ENCODE measurements around the gene FBLN1. TPM values are rescaled to one million over a fixed set of nuclear protein-coding genes. Genes with fewer than 3 reads are reported as not detected.

Gene FBLN1
- total and polyA plus RNA-seq, 8 donors, result 38.8 to 416 (median 114) TPM

GRCh38 chr22:45483319-45483718, 19.4 kb upstream of the FBLN1 start:
- WGBS, 5 donors, result 74 to 86% (median 83%) methylated on average over 2 of the region's 2 CpGs
- intact Hi-C loops (cut with DNase I; ENCODE audit: low total_unique reads), result no loop called here
- no peaks in the 10 kb centered on the region for H3K9me3 ChIP-seq
- no peaks in the 10 kb centered on the region for H3K4me1 ChIP-seq
- H3K27ac ChIP-seq, result no peak overlapping the region
- DNase-seq, result no peak
- H3K36me3 ChIP-seq, result no peaks in the 10 kb centered on the region
- no peak overlapping the region for H3K4me3 ChIP-seq
- H3K27me3 ChIP-seq, result peaks cover 0 to 7% (median 0%) of the 10 kb centered on the region in 3 donors
- TF ChIP-seq, protein P1, sequence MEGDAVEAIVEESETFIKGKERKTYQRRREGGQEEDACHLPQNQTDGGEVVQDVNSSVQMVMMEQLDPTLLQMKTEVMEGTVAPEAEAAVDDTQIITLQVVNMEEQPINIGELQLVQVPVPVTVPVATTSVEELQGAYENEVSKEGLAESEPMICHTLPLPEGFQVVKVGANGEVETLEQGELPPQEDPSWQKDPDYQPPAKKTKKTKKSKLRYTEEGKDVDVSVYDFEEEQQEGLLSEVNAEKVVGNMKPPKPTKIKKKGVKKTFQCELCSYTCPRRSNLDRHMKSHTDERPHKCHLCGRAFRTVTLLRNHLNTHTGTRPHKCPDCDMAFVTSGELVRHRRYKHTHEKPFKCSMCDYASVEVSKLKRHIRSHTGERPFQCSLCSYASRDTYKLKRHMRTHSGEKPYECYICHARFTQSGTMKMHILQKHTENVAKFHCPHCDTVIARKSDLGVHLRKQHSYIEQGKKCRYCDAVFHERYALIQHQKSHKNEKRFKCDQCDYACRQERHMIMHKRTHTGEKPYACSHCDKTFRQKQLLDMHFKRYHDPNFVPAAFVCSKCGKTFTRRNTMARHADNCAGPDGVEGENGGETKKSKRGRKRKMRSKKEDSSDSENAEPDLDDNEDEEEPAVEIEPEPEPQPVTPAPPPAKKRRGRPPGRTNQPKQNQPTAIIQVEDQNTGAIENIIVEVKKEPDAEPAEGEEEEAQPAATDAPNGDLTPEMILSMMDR (IDR thresholded peaks at IDR 0.05), result no peak
- TF ChIP-seq POLR2A (IDR thresholded peaks at IDR 0.05), result no peak
- no peak for TF ChIP-seq POLR2AphosphoS5 (IDR thresholded peaks at IDR 0.05)
- no peak for TF ChIP-seq EP300 (IDR thresholded peaks at IDR 0.05)

DNA sequence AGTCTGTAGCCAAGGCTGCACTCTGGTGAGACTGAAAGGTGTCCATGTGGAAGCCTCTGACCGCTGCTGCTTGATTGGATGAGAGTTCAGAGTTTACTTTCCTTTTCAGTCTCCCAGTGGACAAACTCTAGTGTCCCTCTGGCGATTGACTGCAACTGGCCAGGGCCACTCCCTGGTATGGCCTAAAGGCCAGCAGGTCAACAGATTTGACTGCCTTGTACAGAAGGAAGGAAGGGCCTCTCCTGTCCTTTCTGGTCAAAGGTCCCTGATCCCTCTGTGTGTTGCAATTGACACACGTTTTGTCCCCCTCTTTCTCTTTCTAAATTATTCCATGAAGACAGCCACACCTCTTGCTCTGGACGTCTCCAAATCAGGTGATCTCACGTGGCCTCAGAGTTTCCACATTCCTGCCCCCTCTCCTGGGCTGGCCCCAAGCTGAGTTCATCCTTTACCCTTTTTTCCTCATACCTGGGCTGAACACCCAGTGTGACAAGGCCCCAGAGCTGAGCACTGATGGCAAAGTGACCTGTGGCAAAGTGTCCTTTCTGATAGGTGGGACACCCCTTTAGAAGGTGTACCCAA, 18.7 kb upstream of the FBLN1 start:
- Histone ChIP-seq H3K4me3 (no peak overlapping the region), H3K27ac (no peak overlapping the region), H3K27me3 (peaks cover 0 to 7% (median 0%) of the 10 kb centered on the region in 3 donors), H3K9me3 (no peaks in the 10 kb centered on the region), H3K36me3 (no peaks in the 10 kb centered on the region), H3K4me1 (no peaks in the 10 kb centered on the region)
- intact Hi-C loops (cut with DNase I; ENCODE audit: low total_unique reads), result no loop called here
- TF ChIP-seq, protein P1 (IDR thresholded peaks at IDR 0.05), result no peak
- no peak for TF ChIP-seq POLR2A (IDR thresholded peaks at IDR 0.05)
- no peak for TF ChIP-seq EP300 (IDR thresholded peaks at IDR 0.05)
- TF ChIP-seq POLR2AphosphoS5 (IDR thresholded peaks at IDR 0.05), result no peak
- 52 to 62% (median 60%) methylated on average over 5 of the region's 5 CpGs for WGBS, 5 donors
- DNase-seq, result no peak

DNA sequence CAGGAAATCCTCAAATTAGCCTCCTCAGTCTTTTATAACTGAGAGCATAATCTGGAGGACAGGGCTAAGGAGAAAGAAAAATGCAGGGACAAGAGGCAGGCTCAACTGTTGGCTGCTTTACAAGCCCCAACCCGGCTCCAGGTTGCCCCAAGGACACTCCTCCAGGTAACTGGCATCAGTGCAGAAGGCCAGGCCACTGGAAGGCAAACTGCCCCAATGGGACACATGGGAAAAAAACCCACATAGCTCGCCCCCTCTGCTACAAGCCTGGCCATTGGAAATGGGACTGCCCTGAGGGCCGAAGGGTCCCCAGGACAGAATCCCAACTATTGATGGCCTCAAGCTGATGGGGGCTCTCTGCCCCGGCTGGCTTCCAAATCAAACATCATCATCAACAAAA, 17.9 kb upstream of the FBLN1 start:
- 69 to 79% (median 77%) methylated on average over 4 of the region's 4 CpGs for WGBS, 5 donors
- H3K4me1 ChIP-seq, result no peaks in the 10 kb centered on the region
- H3K36me3 ChIP-seq, result no peaks in the 10 kb centered on the region
- peaks cover 0 to 7% (median 0%) of the 10 kb centered on the region in 3 donors for H3K27me3 ChIP-seq
- TF ChIP-seq EP300 (IDR thresholded peaks at IDR 0.05), result no peak
- no peak for TF ChIP-seq POLR2A (IDR thresholded peaks at IDR 0.05)
- TF ChIP-seq, protein P1 (IDR thresholded peaks at IDR 0.05), result no peak
- no peak for TF ChIP-seq POLR2AphosphoS5 (IDR thresholded peaks at IDR 0.05)
- no peaks in the 10 kb centered on the region for H3K9me3 ChIP-seq
- no peak overlapping the region for H3K27ac ChIP-seq
- intact Hi-C loops (cut with DNase I; ENCODE audit: low total_unique reads), result no loop called here
- H3K4me3 ChIP-seq, result no peak overlapping the region
- no peak for DNase-seq

DNA sequence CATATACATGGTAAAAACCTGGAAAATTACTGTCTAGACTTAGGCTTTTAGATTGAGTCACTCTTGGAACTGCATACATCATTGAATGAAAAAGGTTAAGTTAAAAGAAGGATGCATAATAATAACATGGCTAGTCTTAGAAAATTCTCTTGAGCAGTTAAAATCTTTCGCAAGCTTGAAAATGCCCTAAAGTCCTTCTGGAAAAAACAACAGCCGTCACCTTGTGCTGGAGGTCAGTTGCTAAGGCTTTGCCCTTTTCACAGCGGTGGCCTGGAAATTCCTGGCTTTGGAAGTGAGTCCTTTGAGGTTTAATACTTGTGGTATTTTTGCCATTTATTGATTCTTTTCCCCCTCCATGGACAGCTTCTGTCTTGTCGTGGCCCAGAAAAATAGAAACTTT, 17.4 kb upstream of the FBLN1 start:
- DNase-seq, result no peak
- intact Hi-C loops (cut with DNase I; ENCODE audit: low total_unique reads), result no loop called here
- no peaks in the 10 kb centered on the region for H3K4me1 ChIP-seq
- H3K27me3 ChIP-seq, result peaks cover 0 to 7% (median 0%) of the 10 kb centered on the region in 3 donors
- no peaks in the 10 kb centered on the region for H3K9me3 ChIP-seq
- H3K36me3 ChIP-seq, result no peaks in the 10 kb centered on the region
- WGBS, 5 donors, result 85 to 91% (median 86%) methylated on average over 4 of the region's 4 CpGs
- no peak overlapping the region for H3K27ac ChIP-seq
- TF ChIP-seq POLR2A (IDR thresholded peaks at IDR 0.05) (no peak), POLR2AphosphoS5 (IDR thresholded peaks at IDR 0.05) (no peak), EP300 (IDR thresholded peaks at IDR 0.05) (no peak)
- TF ChIP-seq, protein P1 (IDR thresholded peaks at IDR 0.05), result no peak
- no peak overlapping the region for H3K4me3 ChIP-seq

Measured in stomach (tissue), 9 donors.